Activated CD8-positive, alpha-beta T cell treated with anti-CD3 and anti-CD28 coated beads for 36 hours (primary cell): Measurements from ENCODE around the gene TMPRSS9. TPM values are rescaled to one million over a fixed set of nuclear protein-coding genes. Genes with fewer than 3 reads are reported as not detected.

Experiments used
- ATAC-seq: fragments of 200-7000 bp; cut with Tn5 transposase; one replicate; pipeline ENCODE4 v1.10.0; 2021; ENCODE audit warnings: mild to moderate bottlenecking, moderate library complexity
- CTCF ChIA-PET: fragments of 350-600 bp; sonication (Branson Sonifier 250); formaldehyde crosslinking; loops from one replicate; lab custom pipeline; 2021; ENCODE audit warnings: antibody characterized with exemption; lab: Charles Lee
- POLR2A ChIA-PET: fragments of 350-600 bp; sonication (Branson Sonifier 250); formaldehyde crosslinking; loops from one replicate; lab custom pipeline; 2021; ENCODE audit warnings: antibody characterized with exemption; lab: Charles Lee
- DNase-seq: peaks from one replicate; pipeline ENCODE4 v3.0.0-alpha.2; 2020
- H3K27ac Mint-ChIP-seq: one replicate; pipeline ENCODE4 v1.8.0; 2021; ENCODE audit warnings: mild to moderate bottlenecking, mixed read lengths
- H3K27me3 Mint-ChIP-seq: one replicate; pipeline ENCODE4 v1.8.0; 2021; ENCODE audit warnings: mixed read lengths
- H3K36me3 Mint-ChIP-seq: one replicate; pipeline ENCODE4 v1.8.0; 2021; ENCODE audit warnings: low read depth, mixed read lengths
- H3K4me1 Mint-ChIP-seq: one replicate; pipeline ENCODE4 v1.8.0; 2021; ENCODE audit warnings: low read depth, mixed read lengths
- H3K4me3 Mint-ChIP-seq: one replicate; pipeline ENCODE4 v1.8.0; 2021; ENCODE audit warnings: mild to moderate bottlenecking, moderate library complexity, mixed read lengths
- H3K9me3 Mint-ChIP-seq: one replicate; pipeline ENCODE4 v1.8.0; 2021; ENCODE audit warnings: mixed read lengths
- intact Hi-C: fragments of 100-400 bp; cut with micrococcal nuclease; formaldehyde crosslinking; loops from one replicate; pipeline ENCODE4 v1.10.0; 2022
- total RNA-seq, 2 experiments: library from RNA; stranded (reverse); gene quantifications; one replicate each; pipeline ENCODE4 v1.2.3, GENCODE V29; 2021
- TF ChIP-seq, protein P1 (sequence below): fragments of 200-600 bp; IDR thresholded peaks from one replicate; pipeline ENCODE4 v1.8.0; 2022; ENCODE audit warnings: antibody characterized with exemption, mild to moderate bottlenecking

The TMPRSS9 gene
- total RNA-seq, 2 experiments from 2014 or later = not detected

DNA sequence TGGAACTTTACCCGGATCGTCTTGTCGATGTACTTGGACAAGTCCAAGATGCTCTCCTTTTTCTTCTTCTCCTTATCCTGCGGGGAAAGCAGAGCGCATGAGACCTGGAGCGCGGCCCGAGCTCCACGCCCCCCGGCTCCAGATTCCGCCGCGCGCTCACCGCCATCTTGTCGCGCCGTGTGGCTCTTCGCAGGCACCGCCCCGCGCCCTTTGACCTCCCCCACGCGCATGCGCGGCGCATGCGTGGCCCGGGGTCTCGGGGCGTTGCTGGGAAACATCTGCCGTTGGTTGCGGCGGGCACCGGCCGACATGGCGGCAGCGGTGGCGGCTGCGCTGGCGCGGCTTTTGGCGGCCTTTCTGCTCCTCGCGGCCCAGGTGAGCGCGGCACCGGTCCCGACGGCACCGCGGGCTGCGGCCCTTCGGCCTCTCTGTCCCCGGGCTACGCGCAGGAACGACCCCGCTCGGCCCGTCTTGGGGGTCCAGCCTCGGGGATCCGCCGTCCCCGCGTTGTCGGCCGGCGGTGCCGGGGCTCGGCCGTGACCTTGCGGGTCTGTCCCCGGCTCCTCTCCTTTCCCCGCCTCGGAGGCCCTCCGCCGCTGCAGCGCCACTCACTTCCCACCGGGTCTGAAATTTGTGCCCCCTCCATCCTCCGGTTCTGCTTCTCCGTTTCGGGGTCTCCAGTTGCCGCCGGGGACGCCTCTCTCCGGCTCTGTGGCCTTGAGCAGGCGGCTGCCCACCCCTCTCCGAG lies 31.5 kb upstream of the TMPRSS9 start, which contains the start of the genes LSM7 and SPPL2B:
Gene LSM7 (minus strand): TSS at position 186 of the 748 bp plus-strand sequence. CDS start 20 bp downstream, at position 166.
Gene SPPL2B (plus strand): TSS at position 284 of the 748 bp plus-strand sequence. CDS start 26 bp downstream, at position 310.
- no peaks in the 10 kb centered on the region for H3K27me3 Mint-ChIP-seq
- TF ChIP-seq, protein P1, sequence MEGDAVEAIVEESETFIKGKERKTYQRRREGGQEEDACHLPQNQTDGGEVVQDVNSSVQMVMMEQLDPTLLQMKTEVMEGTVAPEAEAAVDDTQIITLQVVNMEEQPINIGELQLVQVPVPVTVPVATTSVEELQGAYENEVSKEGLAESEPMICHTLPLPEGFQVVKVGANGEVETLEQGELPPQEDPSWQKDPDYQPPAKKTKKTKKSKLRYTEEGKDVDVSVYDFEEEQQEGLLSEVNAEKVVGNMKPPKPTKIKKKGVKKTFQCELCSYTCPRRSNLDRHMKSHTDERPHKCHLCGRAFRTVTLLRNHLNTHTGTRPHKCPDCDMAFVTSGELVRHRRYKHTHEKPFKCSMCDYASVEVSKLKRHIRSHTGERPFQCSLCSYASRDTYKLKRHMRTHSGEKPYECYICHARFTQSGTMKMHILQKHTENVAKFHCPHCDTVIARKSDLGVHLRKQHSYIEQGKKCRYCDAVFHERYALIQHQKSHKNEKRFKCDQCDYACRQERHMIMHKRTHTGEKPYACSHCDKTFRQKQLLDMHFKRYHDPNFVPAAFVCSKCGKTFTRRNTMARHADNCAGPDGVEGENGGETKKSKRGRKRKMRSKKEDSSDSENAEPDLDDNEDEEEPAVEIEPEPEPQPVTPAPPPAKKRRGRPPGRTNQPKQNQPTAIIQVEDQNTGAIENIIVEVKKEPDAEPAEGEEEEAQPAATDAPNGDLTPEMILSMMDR = no peak
- peaks cover 41% of the 10 kb centered on the region for H3K36me3 Mint-ChIP-seq
- intact Hi-C loops = no loop called here
- no peaks in the 10 kb centered on the region for H3K9me3 Mint-ChIP-seq
- peak; percentile 74 for ATAC-seq
- H3K4me3 Mint-ChIP-seq = peak within 1 kb of the TSS; percentile 95
- POLR2A ChIA-PET = interaction anchor here (0.7 to 4.1 kb wide), 6 partner anchors 12 to 380 kb away, joined by 3 to 32 read pairs (median 4); no protein-coding TSS in a partner anchor
- CTCF ChIA-PET = interaction anchor here (0.8 to 1.5 kb wide), 5 partner anchors 12 to 285 kb away, joined by 3 to 6 read pairs (median 4); partner anchors contain the start of gene PLEKHJ1
- H3K27ac Mint-ChIP-seq = peak within 1 kb of the TSS; percentile 98
- DNase-seq = peak; percentile 91
- H3K4me1 Mint-ChIP-seq = peaks cover 67% of the 10 kb centered on the region

DNA sequence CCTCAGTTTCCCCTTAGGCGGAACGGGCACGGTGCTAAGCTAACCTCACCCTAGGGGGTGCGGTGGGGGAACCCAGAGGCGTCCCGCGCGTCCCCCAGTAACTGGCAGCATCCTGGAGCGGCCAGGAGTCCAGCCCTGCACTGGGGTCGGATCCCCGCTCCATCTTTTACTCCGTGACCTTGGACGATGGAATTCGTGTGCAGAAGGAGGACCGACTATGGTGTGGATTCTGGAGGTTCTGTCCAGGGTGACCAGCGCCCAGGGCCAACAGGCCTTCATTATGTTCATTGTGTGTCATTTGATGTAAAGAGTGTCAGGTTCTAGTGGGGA lies 31.0 kb upstream of the TMPRSS9 start:
- Mint-ChIP-seq H3K9me3 (no peaks in the 10 kb centered on the region), H3K27me3 (no peaks in the 10 kb centered on the region), H3K4me3 (peak overlapping the region; percentile 95), H3K36me3 (peaks cover 37% of the 10 kb centered on the region), H3K4me1 (peaks cover 71% of the 10 kb centered on the region), H3K27ac (peak overlapping the region; percentile 70)
- DNase-seq (no peak), ATAC-seq (no peak)
- TF ChIP-seq, protein P1 = no peak
- POLR2A ChIA-PET = interaction anchor here (1.3 to 2.1 kb wide), 2 partner anchors 12 to 95 kb away, joined by 3 to 7 read pairs; no protein-coding TSS in a partner anchor
- CTCF ChIA-PET = no interaction called here
- intact Hi-C loops = no loop called here

DNA sequence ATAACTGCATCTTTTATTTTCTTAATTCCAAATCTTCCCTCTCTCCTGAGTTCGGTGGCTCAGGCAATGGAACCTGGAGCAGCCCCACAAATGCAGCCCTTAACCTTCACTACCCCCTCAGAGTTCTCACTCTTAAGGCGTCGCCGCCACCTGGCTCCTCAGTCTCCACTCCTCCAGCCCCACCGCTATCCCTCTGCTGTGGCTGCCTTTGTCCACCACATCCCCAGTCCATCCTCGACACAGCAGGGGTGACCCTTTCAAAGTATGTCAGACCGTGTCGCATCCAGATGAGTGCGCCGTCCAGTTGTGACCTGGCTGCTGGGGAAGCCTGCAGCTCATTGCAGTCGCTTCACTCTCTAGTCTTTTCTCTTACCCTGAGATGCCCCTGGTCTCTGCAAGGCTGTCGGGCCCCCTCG lies 30.6 kb upstream of the TMPRSS9 start:
- peak overlapping the region; percentile 95 for H3K4me3 Mint-ChIP-seq
- H3K36me3 Mint-ChIP-seq = peaks cover 33% of the 10 kb centered on the region
- DNase-seq (no peak), ATAC-seq (no peak)
- peak overlapping the region; percentile 70 for H3K27ac Mint-ChIP-seq
- POLR2A ChIA-PET = interaction anchor here (0.6 to 2.1 kb wide), 3 partner anchors 13 to 95 kb away, joined by 3 to 7 read pairs (median 3); no protein-coding TSS in a partner anchor
- CTCF ChIA-PET = interaction anchor here (1.1 to 1.2 kb wide), 2 partner anchors 34 to 281 kb away, joined by 3 read pairs; no protein-coding TSS in a partner anchor
- H3K9me3 Mint-ChIP-seq = no peaks in the 10 kb centered on the region
- H3K4me1 Mint-ChIP-seq = peaks cover 69% of the 10 kb centered on the region
- TF ChIP-seq, protein P1 = no peak
- no peaks in the 10 kb centered on the region for H3K27me3 Mint-ChIP-seq
- intact Hi-C loops = no loop called here

DNA sequence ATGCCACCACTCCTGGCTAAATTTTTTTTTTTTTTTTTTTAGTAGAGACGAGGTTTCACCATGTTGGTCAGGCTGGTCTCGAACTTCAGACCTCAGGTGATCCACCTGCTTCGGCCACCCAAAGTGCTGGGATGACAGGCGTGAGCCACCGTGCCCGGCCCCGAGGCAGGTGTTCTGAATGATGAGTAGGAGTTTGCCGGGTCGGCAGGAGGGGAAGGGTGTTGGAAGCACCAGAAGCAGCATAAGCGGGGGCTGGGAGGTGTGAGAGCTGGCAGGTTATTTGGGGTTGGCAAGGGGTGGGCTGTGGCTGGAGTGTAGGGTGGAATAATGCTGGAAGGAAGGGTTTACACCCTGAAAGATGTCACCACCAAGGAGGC lies 29.8 kb upstream of the TMPRSS9 start:
- POLR2A ChIA-PET = interaction anchor here (0.6 to 2.1 kb wide), 3 partner anchors 13 to 96 kb away, joined by 3 to 7 read pairs (median 3); no protein-coding TSS in a partner anchor
- H3K36me3 Mint-ChIP-seq = peaks cover 31% of the 10 kb centered on the region
- CTCF ChIA-PET = interaction anchor here (1.1 to 1.2 kb wide), 2 partner anchors 34 to 281 kb away, joined by 3 read pairs; no protein-coding TSS in a partner anchor
- H3K27ac Mint-ChIP-seq = peak overlapping the region; percentile 49
- no peaks in the 10 kb centered on the region for H3K27me3 Mint-ChIP-seq
- peak overlapping the region; percentile 31 for H3K4me3 Mint-ChIP-seq
- intact Hi-C loops = no loop called here
- ATAC-seq = no peak
- TF ChIP-seq, protein P1 = no peak
- H3K9me3 Mint-ChIP-seq = peaks cover 2% of the 10 kb centered on the region
- peaks cover 61% of the 10 kb centered on the region for H3K4me1 Mint-ChIP-seq
- no peak for DNase-seq
